ENCODE data around the gene FEV.

Gene FEV

GRCh38 chr2:218988650-218989049, 3.7 kb upstream of the FEV start:
- no peak overlapping the region for H3K4me3 ChIP-seq (replicated peaks; ENCODE audit: low read depth, low read length)
- no peak for TF ChIP-seq CTCF (IDR thresholded peaks at IDR 0.05; ENCODE audit: low read depth, low read length, missing control alignments)
- no peak for DNase-seq (ENCODE audit: extremely low read depth, low read depth)

GRCh38 chr2:218988164-218988563, 3.2 kb upstream of the FEV start:
- no peak for TF ChIP-seq CTCF (IDR thresholded peaks at IDR 0.05; ENCODE audit: low read depth, low read length, missing control alignments)
- H3K4me3 ChIP-seq (replicated peaks; ENCODE audit: low read depth, low read length) = no peak overlapping the region
- DNase-seq (ENCODE audit: extremely low read depth, low read depth) = no peak

- TF ChIP-seq CTCF (IDR thresholded peaks at IDR 0.05; ENCODE audit: low read depth, low read length, missing control alignments) = no peak
- no peak overlapping the region for H3K4me3 ChIP-seq (replicated peaks; ENCODE audit: low read depth, low read length)
- DNase-seq (ENCODE audit: extremely low read depth, low read depth) = no peak
These were observed 1.3 kb upstream of the FEV start for GRCh38 chr2:218986148-218986761.

GRCh38 chr2:218985325-218986091, 524 bp upstream of the FEV start:
- DNase-seq (ENCODE audit: extremely low read depth, low read depth) = no peak
- H3K4me3 ChIP-seq (replicated peaks; ENCODE audit: low read depth, low read length) = no peak overlapping the region
- TF ChIP-seq CTCF (IDR thresholded peaks at IDR 0.05; ENCODE audit: low read depth, low read length, missing control alignments) = no peak

- no peak for DNase-seq (ENCODE audit: extremely low read depth, low read depth)
- no peak overlapping the region for H3K4me3 ChIP-seq (replicated peaks; ENCODE audit: low read depth, low read length)
- TF ChIP-seq CTCF (IDR thresholded peaks at IDR 0.05; ENCODE audit: low read depth, low read length, missing control alignments) = no peak
These were observed 554 bp downstream of the FEV start for GRCh38 chr2:218984239-218985020.

GRCh38 chr2:218983934-218984238, 1.1 kb downstream of the FEV start:
- no peak overlapping the region for H3K4me3 ChIP-seq (replicated peaks; ENCODE audit: low read depth, low read length)
- TF ChIP-seq CTCF (IDR thresholded peaks at IDR 0.05; ENCODE audit: low read depth, low read length, missing control alignments) = no peak
- no peak for DNase-seq (ENCODE audit: extremely low read depth, low read depth)

Measured in HFF-Myc (cell line).